Jurkat, Clone E6-1 (cell line): ENCODE data around the gene FARS2.
A peak's percentile ranks its signal among the peaks of the same experiment; 100 is the strongest.
"Not testable (repeated sequence)": the region's sequence is repeated elsewhere in the genome, so short reads cannot be mapped to it uniquely, and the experiment has no call there.

Source experiments
- DNase-seq: peaks from one replicate; pipeline ENCODE4 v3.0.0-alpha.2; 2011; ENCODE audit warnings: low read depth, low spot score
- H3K4me3 ChIP-seq: 2 replicates; pipeline ENCODE4 v1.5.1; 2011; ENCODE audit warnings: mild to moderate bottlenecking, low read length, control low read depth, moderate library complexity

Gene FARS2

GRCh38 chr6:5679691-5680090 lies 418.4 kb downstream of the FARS2 start:
- H3K4me3 ChIP-seq, result no peak overlapping the region
- no peak for DNase-seq

DNA sequence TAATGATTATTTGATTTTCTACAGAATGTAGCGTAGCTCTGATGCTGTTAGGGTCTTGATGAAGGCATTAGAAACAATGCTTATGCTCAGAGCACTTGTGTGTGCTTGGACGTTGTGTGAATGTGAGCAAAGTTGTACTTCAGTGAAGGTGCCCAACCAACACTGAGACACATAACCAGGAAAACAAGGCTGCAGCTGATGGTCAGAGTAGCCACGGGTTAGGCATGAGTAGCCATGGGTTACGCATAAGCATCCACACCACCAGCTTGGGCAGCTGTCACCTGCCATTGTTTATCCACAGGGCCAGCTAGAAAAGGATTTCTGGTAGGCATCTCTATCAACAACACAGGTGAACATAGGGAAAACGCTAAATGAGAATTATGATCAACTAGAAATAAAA lies 418.8 kb downstream of the FARS2 start:
- no peak for DNase-seq
- no peak overlapping the region for H3K4me3 ChIP-seq

DNA sequence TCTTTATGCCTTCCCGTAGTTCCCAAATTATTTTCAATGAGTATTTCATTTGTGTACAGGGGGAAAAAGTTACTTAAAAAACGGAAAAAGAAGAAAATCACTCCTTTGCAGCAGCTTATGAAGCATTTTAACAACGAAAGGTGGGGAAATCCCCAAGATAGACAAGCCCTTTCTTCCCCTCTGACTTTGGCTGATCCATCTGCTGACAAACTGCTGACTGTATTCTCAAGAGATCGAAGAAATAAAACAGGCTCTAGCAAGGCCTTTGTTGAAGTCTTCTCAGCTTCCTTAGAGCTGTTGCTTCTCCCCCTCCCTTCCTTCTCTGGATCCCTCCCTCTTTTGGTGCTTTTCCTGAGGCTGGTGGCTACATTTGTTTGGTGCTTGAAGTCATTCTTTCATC lies 420.2 kb downstream of the FARS2 start:
- no peak overlapping the region for H3K4me3 ChIP-seq
- DNase-seq, result no peak

GRCh38 chr6:5682530-5682929 lies 421.2 kb downstream of the FARS2 start:
- DNase-seq, result no peak
- no peak overlapping the region for H3K4me3 ChIP-seq

DNA sequence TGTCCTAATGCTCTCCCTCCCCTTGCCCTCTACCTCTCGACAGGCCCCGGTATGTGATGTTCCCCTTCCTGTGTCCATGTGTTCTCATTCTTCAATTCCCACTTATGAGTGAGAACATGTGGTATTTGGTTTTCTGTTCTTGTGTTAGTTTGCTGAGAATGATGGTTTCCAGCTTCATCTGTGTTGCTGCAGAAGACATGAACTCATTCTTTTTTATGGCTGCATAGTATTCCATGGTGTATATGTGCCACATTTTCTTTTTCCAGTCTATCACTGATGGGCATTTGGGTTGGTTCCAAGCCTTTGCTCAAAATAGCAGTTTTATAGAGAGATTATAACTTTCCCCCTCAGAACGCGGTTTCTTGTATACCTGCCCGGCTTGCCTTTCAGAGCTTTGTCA lies 422.4 kb downstream of the FARS2 start:
- H3K4me3 ChIP-seq, DNase-seq: not testable (repeated sequence)

DNA sequence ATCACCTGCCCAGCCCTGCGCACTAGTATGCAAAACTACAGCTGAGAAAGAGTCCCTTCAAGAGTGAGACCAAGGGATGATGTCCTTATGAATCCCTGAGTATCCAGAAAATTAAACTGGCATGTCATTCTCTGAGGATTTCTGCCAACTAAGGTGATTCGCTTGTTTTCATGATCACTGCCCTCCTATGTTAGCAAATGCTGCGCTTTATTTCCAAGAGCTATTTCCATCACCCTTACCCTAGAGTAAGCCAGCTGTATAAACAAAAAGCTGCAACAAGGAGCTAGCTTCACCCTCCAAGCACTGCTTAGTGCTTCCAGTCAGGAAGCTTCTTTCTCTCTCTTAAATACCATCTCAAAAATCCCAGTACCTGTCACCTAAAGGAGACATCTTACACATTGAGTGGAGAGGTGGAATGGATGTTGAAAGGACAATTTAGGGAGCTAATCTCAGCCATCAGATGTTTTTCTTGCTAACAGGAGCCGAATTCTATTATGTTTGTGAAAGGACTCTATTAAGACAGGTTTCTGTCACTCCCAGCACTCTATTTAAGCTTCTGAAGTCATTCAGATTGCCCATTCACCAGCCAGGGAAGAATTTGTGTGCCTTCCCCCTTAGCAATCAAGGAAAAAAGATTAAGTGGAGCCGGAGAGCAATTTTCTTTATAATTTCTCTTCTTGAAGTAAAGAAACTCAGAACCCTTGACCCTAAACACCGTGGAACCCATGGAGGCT lies 423.2 kb downstream of the FARS2 start:
- DNase-seq, result no peak
- no peak overlapping the region for H3K4me3 ChIP-seq

- DNase-seq, result no peak
- no peak overlapping the region for H3K4me3 ChIP-seq
Measured at GRCh38 chr6:5693225-5694145, 432.2 kb downstream of the FARS2 start.

- peak overlapping the region; percentile 21 for H3K4me3 ChIP-seq
- DNase-seq, result peak; percentile 72
Measured at GRCh38 chr6:5695260-5696245, 434.2 kb downstream of the FARS2 start.

DNA sequence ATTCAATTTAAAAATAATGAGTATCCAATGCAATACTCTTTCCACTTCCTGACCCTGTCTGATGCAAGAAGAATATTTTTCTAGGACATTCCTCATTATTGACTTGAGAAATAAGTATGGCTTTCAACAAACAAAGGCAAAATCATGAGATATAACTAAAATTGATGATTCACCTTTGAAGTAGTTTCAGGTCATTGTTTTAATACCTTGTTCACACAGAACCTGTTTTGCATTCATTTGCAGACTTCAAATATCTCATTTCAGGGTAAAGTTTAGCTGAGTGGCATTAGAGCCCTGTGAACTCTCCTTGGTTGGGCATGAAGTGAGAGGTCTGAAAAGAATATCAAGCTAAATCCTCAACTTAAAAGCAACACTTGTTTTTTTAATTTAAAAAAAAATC lies 436.2 kb downstream of the FARS2 start:
- DNase-seq, result no peak
- no peak overlapping the region for H3K4me3 ChIP-seq

DNA sequence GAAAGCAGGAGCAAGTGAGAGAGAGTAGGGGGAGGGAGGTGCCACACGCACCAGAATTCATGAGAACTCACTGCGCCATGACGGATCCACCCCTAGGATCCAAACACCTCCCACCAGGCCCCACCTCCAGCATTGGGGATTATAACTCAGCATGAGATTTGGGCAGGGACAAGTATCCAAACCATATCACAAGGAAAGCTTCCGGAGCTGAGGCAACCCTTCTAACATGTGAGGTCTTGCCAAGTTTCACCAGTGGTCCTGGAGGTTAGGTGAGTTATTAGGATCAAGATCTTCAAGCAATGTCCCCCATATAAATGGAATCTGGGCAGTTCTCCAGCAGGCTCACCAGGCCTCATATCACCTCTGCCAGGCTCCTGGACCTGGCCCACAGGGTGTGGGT lies 437.0 kb downstream of the FARS2 start:
- no peak for DNase-seq
- no peak overlapping the region for H3K4me3 ChIP-seq

GRCh38 chr6:5699064-5699463 lies 437.8 kb downstream of the FARS2 start:
- not testable (repeated sequence) for DNase-seq, H3K4me3 ChIP-seq

GRCh38 chr6:5701174-5701573 lies 439.9 kb downstream of the FARS2 start:
- DNase-seq, result no peak
- H3K4me3 ChIP-seq, result no peak overlapping the region

GRCh38 chr6:5704708-5705107 lies 443.4 kb downstream of the FARS2 start:
- H3K4me3 ChIP-seq, result peak overlapping the region; percentile 20
- no peak for DNase-seq

DNA sequence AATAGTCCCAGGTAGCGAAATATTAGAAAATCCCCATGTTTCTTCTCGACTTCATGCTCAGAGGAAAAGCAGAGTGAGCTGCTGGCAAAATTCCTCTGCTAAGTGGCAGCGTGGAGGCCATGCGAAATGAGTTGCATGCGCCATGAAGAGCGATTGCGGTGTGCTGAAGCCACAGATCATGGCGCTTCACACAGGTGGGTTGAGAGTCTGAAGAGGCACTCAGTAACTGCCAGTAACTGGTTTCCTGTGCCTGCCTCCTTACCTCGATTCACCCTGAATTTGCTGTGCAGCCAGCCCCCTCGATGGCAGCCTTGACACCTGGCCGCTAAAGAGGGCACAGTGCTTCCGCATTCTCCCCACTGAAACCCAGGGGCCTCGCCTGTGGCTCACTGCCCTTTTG lies 443.9 kb downstream of the FARS2 start:
- H3K4me3 ChIP-seq, result peak overlapping the region; percentile 41
- DNase-seq, result peak; percentile 98

DNA sequence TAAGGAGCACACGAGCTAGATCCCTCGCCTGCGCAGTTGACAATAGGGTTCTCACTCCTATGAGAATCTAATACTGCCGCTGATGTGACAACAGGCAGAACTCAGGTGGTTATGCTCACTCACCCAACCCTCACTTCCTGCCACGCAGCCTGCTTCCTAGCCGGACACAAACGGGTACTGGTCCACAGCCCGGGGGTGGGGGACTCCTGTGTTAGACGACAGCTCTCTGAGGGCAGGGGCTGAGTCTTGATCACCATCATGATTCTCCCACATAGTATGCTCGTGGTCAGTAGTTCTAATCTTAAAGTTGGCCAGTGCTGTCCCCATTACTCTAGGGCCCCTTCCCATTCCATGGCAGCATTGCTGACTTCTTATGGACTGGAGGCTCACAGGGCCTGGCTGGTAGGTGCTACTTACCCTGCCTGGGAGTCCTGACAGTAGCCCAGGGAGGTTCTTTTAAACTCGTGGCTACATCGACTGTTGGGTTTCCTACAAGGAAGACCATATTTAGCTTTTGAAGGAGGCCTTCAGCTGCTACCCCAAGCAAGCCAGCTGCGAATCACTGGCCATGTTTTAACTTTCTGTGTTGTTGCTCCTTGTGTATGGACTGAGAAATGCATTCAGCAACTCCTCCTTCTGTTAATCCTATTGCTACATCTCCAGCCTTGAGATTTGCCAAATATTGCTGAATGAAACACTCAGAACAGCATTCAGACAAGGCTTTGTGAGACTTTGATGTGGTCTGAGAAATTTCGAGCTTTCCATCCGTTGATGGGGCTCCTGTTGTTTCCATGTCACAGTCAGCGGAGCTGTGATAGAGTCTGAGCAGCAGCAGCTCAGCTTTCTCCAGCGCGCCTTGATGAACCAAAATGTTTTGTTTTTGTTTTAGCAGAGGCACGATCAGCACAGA lies 445.1 kb downstream of the FARS2 start:
- DNase-seq, result peak; percentile 95
- peak overlapping the region; percentile 41 for H3K4me3 ChIP-seq

- no peak for DNase-seq
- no peak overlapping the region; the same call in 1 of the 2 replicates for H3K4me3 ChIP-seq
Measured at GRCh38 chr6:5707281-5708045, 446.1 kb downstream of the FARS2 start.

GRCh38 chr6:5710516-5710915 lies 449.2 kb downstream of the FARS2 start:
- DNase-seq, result no peak

DNA sequence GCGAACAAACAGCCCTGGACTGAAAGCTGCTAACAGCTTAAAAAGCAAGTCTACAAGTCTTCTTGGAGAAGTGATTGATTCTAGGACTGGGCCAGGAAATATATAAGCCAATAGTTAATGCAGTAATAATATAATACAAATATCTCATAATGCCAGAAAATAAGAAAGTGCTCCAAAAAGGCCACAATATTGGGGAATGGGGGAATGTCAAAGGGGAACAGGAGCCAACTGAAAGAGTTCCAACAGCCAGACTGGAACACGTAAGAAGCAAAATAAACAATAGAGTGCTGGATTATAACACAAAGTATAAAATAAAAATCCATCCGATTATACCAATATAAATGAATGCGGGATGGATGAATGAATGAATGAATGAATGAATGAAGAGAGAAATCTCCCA lies 449.6 kb downstream of the FARS2 start:
- H3K4me3 ChIP-seq, result no peak overlapping the region
- DNase-seq, result no peak

More at GRCh38 chr6:5710516-5710915, 449.2 kb downstream of the FARS2 start:
- no peak overlapping the region for H3K4me3 ChIP-seq
